VCaP (cell line): ENCODE data around the gene CHCHD4.

ENCODE experiments used
- H3K27ac ChIP-seq: fragments of 450-650 bp; 2 replicates; pipeline ENCODE4 v1.5.1; 2017
- CTCF ChIP-seq: fragments of 450-650 bp; conservative IDR thresholded peaks from 2 replicates; pipeline ENCODE4 v1.5.1; 2017; ENCODE audit warnings: mild to moderate bottlenecking, moderate library complexity

CHCHD4 gene

GRCh38 chr3:14129296-14129695, 4.6 kb upstream of the CHCHD4 start:
- H3K27ac ChIP-seq: no peak overlapping the region
- no peak for TF ChIP-seq CTCF

- no peak for TF ChIP-seq CTCF
- no peak overlapping the region for H3K27ac ChIP-seq
Observed at GRCh38 chr3:14128724-14129123, 4.1 kb upstream of the CHCHD4 start.

- H3K27ac ChIP-seq: no peak overlapping the region
- TF ChIP-seq CTCF: no peak
Observed at GRCh38 chr3:14127516-14128161, 3.0 kb upstream of the CHCHD4 start.

- peak overlapping the region; percentile 97 for H3K27ac ChIP-seq
- no peak for TF ChIP-seq CTCF
Observed at GRCh38 chr3:14126887-14127505, 2.3 kb upstream of the CHCHD4 start.

GRCh38 chr3:14126017-14126886, 1.6 kb upstream of the CHCHD4 start:
- TF ChIP-seq CTCF: no peak

GRCh38 chr3:14125193-14126016, 735 bp upstream of the CHCHD4 start:
- peak overlapping the region; percentile 97 for H3K27ac ChIP-seq

More at GRCh38 chr3:14126017-14126886, 1.6 kb upstream of the CHCHD4 start:
- peak overlapping the region; percentile 97 for H3K27ac ChIP-seq

More at GRCh38 chr3:14125193-14126016, 735 bp upstream of the CHCHD4 start:
- 0 out of 2 replicates have a peak, but pooled peaks have one; percentile 8 for TF ChIP-seq CTCF
